HG03442 (cell line): ENCODE data around the gene SAPCD1.
"Not testable (repeated sequence)": the region's sequence is repeated elsewhere in the genome, so short reads cannot be mapped to it uniquely, and the experiment has no call there.

ENCODE experiments used
- ATAC-seq: cut with Tn5 transposase; IDR thresholded peaks from one replicate; pipeline ENCODE4 v1.9.1; 2021; ENCODE audit warnings: mild to moderate bottlenecking, moderate library complexity; ENCODE audit not compliant: unreplicated experiment

SAPCD1 gene

DNA sequence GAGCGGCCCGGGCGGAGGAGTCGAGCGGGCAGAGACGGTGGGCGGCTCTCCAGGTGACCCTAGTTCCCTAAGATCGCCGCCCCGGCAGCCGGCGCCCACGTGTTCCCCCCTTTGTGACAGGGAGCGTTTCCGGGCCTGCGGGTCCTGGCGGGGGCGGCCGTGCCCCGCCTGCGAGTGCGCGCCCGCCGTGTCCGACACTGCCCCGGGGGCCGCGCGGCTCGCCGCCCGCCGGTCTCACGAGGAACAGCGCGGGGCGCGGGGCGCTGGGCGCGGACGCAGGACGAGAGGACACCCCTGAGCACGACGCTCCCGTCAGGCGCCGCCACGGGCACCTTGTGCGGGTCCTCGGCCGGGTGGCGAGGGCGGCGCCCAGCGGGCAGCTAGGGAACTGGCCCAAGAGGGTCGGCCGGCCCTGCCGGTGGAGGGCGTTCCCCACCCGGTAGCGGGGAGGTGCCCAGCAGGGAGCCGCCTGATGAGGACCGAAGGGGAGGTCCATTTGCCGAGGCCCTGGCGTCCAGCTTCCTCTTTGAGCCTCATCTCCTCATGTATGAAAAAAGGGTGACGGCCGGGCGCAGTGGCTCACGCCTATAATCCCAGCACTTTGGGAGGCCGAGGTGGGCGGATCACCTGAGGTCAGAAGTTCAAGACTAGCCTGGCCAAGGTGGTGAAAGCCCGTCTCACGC lies 33.3 kb downstream of the SAPCD1 start, which contains the start of gene VARS1:
VARS1 (minus strand) TSS at position 137 of the 683 bp plus-strand sequence. CDS start 535 bp downstream, outside the sequence.
- peak; percentile 75 for ATAC-seq

- ATAC-seq: no peak
These were observed 34.5 kb downstream of the SAPCD1 start for GRCh38 chr6:31796993-31797385.

DNA sequence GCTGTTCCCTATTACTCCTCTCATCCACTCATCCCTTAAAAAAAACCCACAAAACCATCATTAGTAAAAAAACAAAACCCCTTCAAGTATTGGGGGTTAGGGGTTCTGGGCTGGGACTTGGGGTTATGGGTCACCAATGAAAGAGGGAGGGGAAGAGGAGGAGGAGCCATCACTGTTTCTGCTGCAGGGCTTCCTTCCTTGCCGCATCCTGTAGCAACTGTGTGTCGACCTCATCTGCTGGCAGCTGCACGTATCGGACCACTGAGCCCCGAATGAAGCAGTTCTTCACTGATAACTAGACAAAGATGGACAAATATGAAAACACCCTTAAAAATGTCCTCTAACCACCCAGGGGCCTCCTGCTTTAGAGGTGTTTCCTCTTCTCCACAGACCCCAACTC lies 35.1 kb downstream of the SAPCD1 start:
- no peak for ATAC-seq

- ATAC-seq: no peak
These were observed 37.3 kb downstream of the SAPCD1 start for GRCh38 chr6:31799781-31800180.

GRCh38 chr6:31801031-31801927 lies 38.8 kb downstream of the SAPCD1 start:
- not testable (repeated sequence) for ATAC-seq

GRCh38 chr6:31805939-31806469 lies 43.5 kb downstream of the SAPCD1 start:
- no peak for ATAC-seq

- peak; percentile 86 for ATAC-seq
These were observed 44.2 kb downstream of the SAPCD1 start, which contains the start of gene LSM2 for GRCh38 chr6:31806470-31807272. TSS of gene LSM2 (minus strand) at chr6:31806966. CDS start at chr6:31806757, 209 bp downstream.

DNA sequence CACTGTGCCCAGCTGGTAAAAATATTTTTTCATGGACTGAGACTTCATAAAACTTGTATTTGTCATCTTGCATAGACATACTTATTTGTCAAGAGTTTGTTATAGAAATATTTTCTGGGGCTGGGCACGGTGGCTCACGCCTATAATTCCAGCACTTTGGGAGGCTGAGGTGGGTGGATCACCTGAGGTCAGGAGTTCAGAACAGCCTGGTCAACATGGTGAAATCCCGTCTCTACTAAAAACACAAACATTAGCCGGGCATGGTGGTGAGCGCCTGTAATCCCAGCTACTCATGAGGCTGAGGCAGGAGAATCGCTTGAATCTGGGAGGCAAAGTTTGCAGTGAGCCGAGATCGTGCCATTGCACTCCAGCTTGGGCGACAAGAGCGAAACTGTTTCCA lies 46.1 kb downstream of the SAPCD1 start:
- not testable (repeated sequence) for ATAC-seq

- no peak for ATAC-seq
These were observed 49.2 kb downstream of the SAPCD1 start for GRCh38 chr6:31811645-31812044.

- no peak for ATAC-seq
These were observed 51.0 kb downstream of the SAPCD1 start for GRCh38 chr6:31813465-31813849.
